Spleen (tissue), 7 donors: ENCODE results near the gene CBX3.

Experiments
- CTCF ChIP-seq, 11 experiments: fragments of 200-600 bp in 7 of 11; fragments of 450-650 bp in 4 of 11; sonication (generic) in 4 of 11; IDR thresholded peaks in 8 of 11; conservative IDR thresholded peaks in 3 of 11; 1 replicate in 7 of 11; 2 replicates in 4 of 11; pipeline versions ENCODE4 v1.4.0 to v1.8.0; 2016 to 2021; ENCODE audit warnings: antibody characterized with exemption in 11 of 11, inconsistent platforms in 4 of 11, mild to moderate bottlenecking in 1 of 11
- POLR2A ChIP-seq, 3 donors: fragments of 450-650 bp; IDR thresholded peaks; one replicate each; pipeline ENCODE4 v1.5.1; 2017; ENCODE audit warnings: antibody characterized with exemption in 3 of 3, mild to moderate bottlenecking in 1 of 3
- donor health status: DM: no; HTN: no; CAD: no; lungs with moderate emphysema.
- donor health status: DM: no; HTN: no; CAD: no.
- donor health status: DM: no; HTN: no; CAD: no.

- TF ChIP-seq CTCF (IDR thresholded peaks at IDR 0.05 in 8 of 11, conservative IDR thresholded peaks at IDR 0.05 in 3 of 11) (no peak), POLR2A (IDR thresholded peaks at IDR 0.05) (no peak)
These were observed 23.1 kb upstream of the CBX3 start for GRCh38 chr7:26178272-26178960.
